Keratinocyte (primary cell): ENCODE data around the gene ZNF365.

Experiments
- EZH2 ChIP-seq: IDR thresholded peaks from one replicate; pipeline ENCODE4 v1.6.1; 2012; ENCODE audit warnings: inconsistent platforms, mild to moderate bottlenecking, low read length, moderate library complexity
- TF ChIP-seq, protein P1 (sequence below), 3 experiments: IDR thresholded peaks in 1 of 3; conservative IDR thresholded peaks in 1 of 3; optimal IDR thresholded peaks in 1 of 3; 2 replicates in 2 of 3; 3 replicates in 1 of 3; pipeline versions ENCODE3 to v1.5.1; 2011; ENCODE audit warnings: low read length in 3 of 3, mild to moderate bottlenecking in 3 of 3, moderate library complexity in 2 of 3, control low read depth in 1 of 3, inconsistent platforms in 1 of 3; ENCODE audit not compliant: insufficient read depth in 2 of 3; ENCODE audit errors: extremely low read depth in 1 of 3

DNA sequence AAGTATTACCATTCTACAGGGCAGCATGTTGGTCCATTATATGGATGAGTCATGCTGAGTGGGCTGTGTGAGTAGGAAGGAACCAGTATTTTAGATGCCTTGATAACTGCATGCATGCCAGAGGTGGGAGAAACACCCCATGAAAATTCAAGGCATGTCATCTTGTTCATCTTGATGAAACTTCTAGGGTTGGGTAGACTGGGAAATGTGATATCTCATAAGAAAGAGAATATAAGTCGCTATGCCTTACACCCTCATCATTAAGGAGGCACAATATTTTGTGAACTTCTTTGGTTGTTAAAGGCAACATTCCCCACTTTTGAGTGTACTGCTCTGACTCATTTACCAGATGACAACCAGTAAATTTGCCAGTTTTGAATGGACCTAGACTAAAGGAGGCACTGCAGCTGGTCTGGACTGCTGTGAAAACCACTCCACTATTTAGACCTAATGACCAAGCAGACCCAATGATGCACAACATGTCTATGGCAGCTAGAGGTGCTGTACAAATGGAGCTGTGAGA, 48.0 kb downstream of the ZNF365 start:
- TF ChIP-seq EZH2 = no peak
- TF ChIP-seq, protein P1, sequence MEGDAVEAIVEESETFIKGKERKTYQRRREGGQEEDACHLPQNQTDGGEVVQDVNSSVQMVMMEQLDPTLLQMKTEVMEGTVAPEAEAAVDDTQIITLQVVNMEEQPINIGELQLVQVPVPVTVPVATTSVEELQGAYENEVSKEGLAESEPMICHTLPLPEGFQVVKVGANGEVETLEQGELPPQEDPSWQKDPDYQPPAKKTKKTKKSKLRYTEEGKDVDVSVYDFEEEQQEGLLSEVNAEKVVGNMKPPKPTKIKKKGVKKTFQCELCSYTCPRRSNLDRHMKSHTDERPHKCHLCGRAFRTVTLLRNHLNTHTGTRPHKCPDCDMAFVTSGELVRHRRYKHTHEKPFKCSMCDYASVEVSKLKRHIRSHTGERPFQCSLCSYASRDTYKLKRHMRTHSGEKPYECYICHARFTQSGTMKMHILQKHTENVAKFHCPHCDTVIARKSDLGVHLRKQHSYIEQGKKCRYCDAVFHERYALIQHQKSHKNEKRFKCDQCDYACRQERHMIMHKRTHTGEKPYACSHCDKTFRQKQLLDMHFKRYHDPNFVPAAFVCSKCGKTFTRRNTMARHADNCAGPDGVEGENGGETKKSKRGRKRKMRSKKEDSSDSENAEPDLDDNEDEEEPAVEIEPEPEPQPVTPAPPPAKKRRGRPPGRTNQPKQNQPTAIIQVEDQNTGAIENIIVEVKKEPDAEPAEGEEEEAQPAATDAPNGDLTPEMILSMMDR (optimal IDR thresholded peaks at IDR 0.05 in 1 of 3, IDR thresholded peaks at IDR 0.05 in 1 of 3, conservative IDR thresholded peaks at IDR 0.05 in 1 of 3; ENCODE audit: extremely low read depth in 1 of 3, insufficient read depth in 2 of 3, low read length in 3 of 3) = peak in 1 of 3 experiments; percentile 17
